Central memory CD8-positive, alpha-beta T cell (primary cell): ENCODE results near the gene LMTK2.

Source experiments
- ATAC-seq: fragments of 150-1000 bp; cut with Tn5 transposase; replicated peaks from 2 replicates; pipeline ENCODE4 v1.10.0; 2022; ENCODE audit warnings: mild to moderate bottlenecking, moderate FRiP score, moderate number of reproducible peaks; ENCODE audit not compliant: poor library complexity, severe bottlenecking; ENCODE audit errors: extremely low read depth
- DNase-seq, 2 donors: peaks; one replicate each; pipeline ENCODE4 v3.0.0; 2021; ENCODE audit warnings: low spot score in 2 of 2
- H3K27ac Mint-ChIP-seq: one replicate; pipeline ENCODE4 v1.8.0; 2022; ENCODE audit warnings: low read depth, mild to moderate bottlenecking, moderate library complexity, mixed read lengths
- H3K27me3 Mint-ChIP-seq: one replicate; pipeline ENCODE4 v1.8.0; 2022; ENCODE audit warnings: mixed read lengths
- H3K36me3 Mint-ChIP-seq: one replicate; pipeline ENCODE4 v1.8.0; 2022; ENCODE audit warnings: mild to moderate bottlenecking, moderate library complexity, mixed read lengths; ENCODE audit not compliant: insufficient read depth
- H3K4me1 Mint-ChIP-seq: one replicate; pipeline ENCODE4 v1.8.0; 2022; ENCODE audit warnings: mixed read lengths
- H3K4me3 Mint-ChIP-seq: one replicate; pipeline ENCODE4 v1.8.0; 2022; ENCODE audit warnings: mild to moderate bottlenecking, moderate library complexity, mixed read lengths
- H3K9me3 Mint-ChIP-seq: one replicate; pipeline ENCODE4 v1.8.0; 2022; ENCODE audit warnings: mixed read lengths

Gene LMTK2

DNA sequence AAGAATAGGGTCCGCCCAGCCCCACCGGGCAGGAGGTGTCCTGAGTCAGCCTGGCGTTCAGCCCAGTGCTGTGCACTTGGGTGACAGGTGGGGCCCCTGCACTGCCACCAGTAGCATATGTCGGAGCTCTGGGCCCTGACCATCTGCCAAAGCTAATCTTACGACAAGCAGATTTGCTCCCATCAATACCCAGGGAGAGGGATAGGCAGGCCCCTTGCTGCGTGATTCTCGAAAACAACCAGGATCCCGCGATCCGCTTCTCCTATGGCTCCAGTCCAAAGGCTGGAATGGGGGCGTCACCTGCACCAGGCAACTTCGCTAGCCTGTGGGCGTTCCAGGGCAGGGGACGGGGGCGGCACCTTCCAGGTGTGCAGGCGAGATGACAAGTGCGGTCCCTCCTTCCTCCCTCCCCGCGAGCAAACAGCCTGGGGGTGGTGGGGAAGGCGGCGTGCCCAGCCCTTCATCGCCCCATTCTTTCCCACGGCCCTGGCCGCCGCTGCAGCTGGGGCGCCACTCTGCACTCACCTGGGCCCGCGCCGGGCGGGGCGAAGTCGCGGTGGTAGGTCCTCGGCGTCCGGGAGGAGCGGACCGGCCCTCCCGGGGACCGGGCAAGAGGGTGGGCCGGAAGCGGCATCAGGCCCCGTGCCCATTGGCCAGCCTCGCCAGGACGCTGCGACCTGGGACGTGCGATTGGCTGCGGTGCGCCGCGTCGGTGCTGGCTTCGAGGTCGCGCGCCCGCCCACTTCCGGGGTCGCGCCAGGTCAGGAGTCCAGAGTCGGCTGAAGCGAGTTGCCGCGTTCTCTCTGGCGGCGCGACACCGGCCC, 145.2 kb downstream of the LMTK2 start, which contains the start of gene TECPR1:
TSS of gene TECPR1 (minus strand) at position 632 of the 824 bp plus-strand sequence. CDS start 6,086 bp downstream, outside the sequence.
- peak; percentile 75 for ATAC-seq
- Mint-ChIP-seq H3K9me3 (no peaks in the 10 kb centered on the region), H3K36me3 (peaks cover 25% of the 10 kb centered on the region), H3K4me1 (peaks cover 62% of the 10 kb centered on the region), H3K27ac (peak within 1 kb of the TSS; percentile 88), H3K4me3 (peak within 1 kb of the TSS; percentile 97), H3K27me3 (no peaks in the 10 kb centered on the region)
- DNase-seq, result peak; percentile 74 to 79

DNA sequence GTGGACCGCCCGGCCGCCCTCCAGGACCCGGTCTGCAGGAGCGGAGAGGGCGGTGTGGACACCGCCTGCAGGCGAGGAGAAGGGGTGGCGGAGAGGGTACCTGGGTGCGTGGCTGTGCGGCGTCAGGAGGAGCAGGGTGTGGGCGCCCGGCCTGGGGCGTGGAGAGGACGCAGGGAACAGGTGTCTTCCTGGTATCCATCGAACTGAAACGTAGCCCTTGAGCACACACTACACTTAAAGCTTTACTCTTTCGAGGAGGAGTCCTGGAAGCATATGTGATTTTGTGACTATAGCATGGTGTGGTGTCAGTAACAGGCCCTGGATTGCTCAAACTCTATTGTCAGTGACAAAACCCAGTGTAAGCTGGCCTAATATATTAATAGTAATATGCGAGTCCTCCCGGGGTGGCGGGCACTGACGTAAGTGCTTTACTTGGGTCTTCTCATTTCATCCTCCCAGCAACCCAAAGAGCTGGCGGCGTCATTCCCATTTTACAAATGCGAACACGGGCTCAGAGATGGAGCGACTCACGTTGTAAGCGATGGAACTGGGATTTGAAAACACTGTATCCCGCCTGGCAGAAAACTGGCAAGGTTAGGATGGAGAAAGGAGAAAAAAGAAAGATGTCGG, 145.9 kb downstream of the LMTK2 start:
- ATAC-seq, result peak; percentile 10
- H3K4me1 Mint-ChIP-seq, result peaks cover 62% of the 10 kb centered on the region
- H3K27ac Mint-ChIP-seq, result peak overlapping the region; percentile 88
- no peaks in the 10 kb centered on the region for H3K9me3 Mint-ChIP-seq
- H3K36me3 Mint-ChIP-seq, result peaks cover 29% of the 10 kb centered on the region
- H3K27me3 Mint-ChIP-seq, result no peaks in the 10 kb centered on the region
- DNase-seq, result no peak
- H3K4me3 Mint-ChIP-seq, result peak overlapping the region; percentile 97

DNA sequence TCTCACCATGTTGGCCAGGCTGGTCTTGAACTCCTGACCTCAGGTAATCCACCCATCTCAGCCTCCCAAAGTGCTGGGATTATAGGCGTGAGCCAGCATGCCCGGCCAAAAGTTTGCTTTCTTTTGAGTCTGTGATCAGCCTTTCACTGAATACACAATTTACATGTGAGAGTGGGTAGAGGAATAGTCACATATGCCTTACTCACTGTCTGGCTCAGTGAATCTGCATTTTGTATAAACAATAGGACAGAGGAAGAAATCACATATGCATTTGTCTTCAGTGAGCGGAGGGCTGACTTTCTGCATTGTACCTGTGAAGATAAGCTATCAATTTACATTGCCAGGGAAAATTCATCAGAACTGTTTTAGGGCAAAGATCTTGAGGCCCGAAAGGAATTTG, 147.9 kb downstream of the LMTK2 start:
- Mint-ChIP-seq H3K9me3 (no peaks in the 10 kb centered on the region), H3K36me3 (peaks cover 32% of the 10 kb centered on the region), H3K27ac (no peak overlapping the region), H3K4me1 (peaks cover 51% of the 10 kb centered on the region), H3K27me3 (no peaks in the 10 kb centered on the region), H3K4me3 (no peak overlapping the region)
- no peak for ATAC-seq
- no peak for DNase-seq

DNA sequence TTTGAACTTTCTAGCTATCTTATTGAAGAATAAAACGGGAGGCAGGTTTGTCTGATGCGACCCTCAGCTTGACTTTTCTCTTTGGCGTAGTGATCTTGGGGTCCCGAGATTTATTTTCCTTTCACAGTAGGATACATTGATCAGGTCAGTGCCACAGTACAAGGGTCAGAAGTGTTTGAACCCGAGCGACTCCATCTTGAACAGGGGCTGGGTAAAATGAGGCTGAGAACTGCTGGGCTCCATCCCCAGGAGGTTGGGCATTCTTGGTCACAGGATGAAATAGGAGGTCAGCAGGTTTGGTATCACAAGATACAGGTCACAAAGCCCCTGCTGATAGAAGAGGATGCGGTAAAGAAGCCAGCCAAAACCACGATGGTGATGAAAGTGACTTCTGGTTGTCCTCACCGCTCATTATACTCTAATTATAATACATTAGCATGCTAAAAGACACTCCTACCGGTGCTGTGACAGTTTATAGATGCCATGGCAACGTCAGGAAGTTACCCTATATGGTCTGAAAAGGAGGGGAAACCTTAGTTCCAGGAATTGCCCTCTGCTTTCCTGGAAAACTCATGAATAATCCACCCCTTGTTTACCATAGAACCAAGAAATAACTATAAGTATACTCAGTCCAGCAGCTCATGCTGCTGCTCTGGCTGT, 148.4 kb downstream of the LMTK2 start:
- Mint-ChIP-seq H3K9me3 (no peaks in the 10 kb centered on the region), H3K4me3 (no peak overlapping the region), H3K27ac (no peak overlapping the region), H3K27me3 (no peaks in the 10 kb centered on the region), H3K36me3 (peaks cover 32% of the 10 kb centered on the region), H3K4me1 (peaks cover 47% of the 10 kb centered on the region)
- DNase-seq (no peak), ATAC-seq (no peak)

DNA sequence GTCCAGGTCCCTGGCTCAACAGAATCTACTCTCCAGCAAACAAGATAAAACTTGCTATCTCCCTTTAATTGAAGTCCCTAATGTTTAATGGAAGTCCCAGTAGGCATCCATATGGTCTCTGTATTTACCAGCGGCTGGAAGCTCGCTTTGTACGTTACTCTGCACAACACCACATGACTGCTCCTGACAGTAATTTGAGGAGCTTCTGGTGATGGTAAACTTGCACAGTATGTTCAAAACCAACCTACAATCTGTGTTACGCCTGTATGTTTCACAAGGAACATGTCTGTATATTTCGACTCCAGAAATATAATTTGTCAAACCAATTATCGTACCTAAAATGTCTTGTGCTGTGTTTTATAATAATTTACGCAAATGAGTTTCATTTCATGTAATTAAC, 149.8 kb downstream of the LMTK2 start:
- Mint-ChIP-seq H3K36me3 (peaks cover 27% of the 10 kb centered on the region), H3K4me3 (no peak overlapping the region), H3K9me3 (no peaks in the 10 kb centered on the region), H3K27ac (no peak overlapping the region), H3K27me3 (no peaks in the 10 kb centered on the region), H3K4me1 (peaks cover 33% of the 10 kb centered on the region)
- DNase-seq (no peak), ATAC-seq (no peak)

DNA sequence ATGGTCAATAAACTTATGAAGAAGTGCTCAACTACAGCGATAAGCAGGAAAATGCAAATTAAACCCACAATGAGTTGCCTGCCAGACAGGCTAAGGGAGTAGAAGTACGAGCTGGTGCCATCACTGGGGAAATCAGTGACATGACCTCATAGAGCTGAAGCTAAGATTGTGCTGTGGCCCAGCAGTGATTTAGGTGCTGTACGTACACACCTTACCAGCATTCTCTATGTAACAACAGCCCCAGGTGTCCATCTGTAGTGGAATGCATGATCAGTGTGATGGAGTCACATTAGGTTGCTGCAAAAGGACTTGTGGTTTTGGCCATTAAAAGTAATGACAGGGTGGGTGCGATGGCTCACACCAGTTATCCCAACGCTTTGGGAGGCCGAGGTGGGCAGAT, 151.0 kb downstream of the LMTK2 start:
- Mint-ChIP-seq H3K36me3 (peaks cover 20% of the 10 kb centered on the region), H3K4me3 (no peak overlapping the region), H3K4me1 (peaks cover 24% of the 10 kb centered on the region), H3K27me3 (no peaks in the 10 kb centered on the region), H3K27ac (no peak overlapping the region), H3K9me3 (no peaks in the 10 kb centered on the region)
- no peak for ATAC-seq
- no peak for DNase-seq
